ENCODE data around the gene MAPKAPK3.

MAPKAPK3 gene

DNA sequence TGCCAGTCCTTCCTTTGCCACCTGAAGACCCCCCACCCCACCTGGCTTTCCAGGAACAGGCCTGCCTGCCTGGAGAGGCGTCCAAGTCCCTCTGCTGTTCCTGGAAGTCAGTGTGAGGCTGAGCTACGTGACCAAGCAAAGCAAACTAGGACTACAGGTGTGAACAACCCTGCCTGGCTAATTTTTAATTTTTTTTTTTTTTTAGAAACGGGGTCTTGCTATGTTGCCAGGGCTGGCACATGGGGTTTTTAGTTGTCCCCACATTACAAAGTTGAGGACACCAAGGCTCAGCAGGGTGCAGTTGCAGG is 30.2 kb upstream of the MAPKAPK3 start:
- TF ChIP-seq NFIC (IDR thresholded peaks at IDR 0.05), result no peak
- TF ChIP-seq, protein P1, sequence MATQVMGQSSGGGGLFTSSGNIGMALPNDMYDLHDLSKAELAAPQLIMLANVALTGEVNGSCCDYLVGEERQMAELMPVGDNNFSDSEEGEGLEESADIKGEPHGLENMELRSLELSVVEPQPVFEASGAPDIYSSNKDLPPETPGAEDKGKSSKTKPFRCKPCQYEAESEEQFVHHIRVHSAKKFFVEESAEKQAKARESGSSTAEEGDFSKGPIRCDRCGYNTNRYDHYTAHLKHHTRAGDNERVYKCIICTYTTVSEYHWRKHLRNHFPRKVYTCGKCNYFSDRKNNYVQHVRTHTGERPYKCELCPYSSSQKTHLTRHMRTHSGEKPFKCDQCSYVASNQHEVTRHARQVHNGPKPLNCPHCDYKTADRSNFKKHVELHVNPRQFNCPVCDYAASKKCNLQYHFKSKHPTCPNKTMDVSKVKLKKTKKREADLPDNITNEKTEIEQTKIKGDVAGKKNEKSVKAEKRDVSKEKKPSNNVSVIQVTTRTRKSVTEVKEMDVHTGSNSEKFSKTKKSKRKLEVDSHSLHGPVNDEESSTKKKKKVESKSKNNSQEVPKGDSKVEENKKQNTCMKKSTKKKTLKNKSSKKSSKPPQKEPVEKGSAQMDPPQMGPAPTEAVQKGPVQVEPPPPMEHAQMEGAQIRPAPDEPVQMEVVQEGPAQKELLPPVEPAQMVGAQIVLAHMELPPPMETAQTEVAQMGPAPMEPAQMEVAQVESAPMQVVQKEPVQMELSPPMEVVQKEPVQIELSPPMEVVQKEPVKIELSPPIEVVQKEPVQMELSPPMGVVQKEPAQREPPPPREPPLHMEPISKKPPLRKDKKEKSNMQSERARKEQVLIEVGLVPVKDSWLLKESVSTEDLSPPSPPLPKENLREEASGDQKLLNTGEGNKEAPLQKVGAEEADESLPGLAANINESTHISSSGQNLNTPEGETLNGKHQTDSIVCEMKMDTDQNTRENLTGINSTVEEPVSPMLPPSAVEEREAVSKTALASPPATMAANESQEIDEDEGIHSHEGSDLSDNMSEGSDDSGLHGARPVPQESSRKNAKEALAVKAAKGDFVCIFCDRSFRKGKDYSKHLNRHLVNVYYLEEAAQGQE (IDR thresholded peaks at IDR 0.05; ENCODE audit: low read depth), result no peak

DNA sequence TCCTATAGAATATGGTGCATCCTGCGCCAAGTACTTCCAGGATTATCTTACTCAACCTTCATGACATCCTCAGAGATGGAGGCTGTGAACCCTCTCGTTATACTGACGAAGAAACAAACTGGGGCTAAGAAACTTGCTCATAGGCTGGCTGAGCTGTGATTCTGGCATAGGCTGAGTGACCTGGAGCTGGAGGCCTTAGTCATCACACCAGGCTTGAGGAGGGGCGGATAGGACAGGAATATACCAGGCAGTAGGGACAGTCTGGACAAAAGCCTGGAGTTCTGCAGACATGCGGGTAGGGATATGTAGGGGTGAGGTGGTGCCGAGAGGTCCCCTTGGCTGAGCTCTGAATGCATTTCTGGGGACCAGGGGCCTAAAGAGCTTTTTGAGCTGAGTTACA is 29.6 kb upstream of the MAPKAPK3 start:
- TF ChIP-seq, protein P1 (IDR thresholded peaks at IDR 0.05; ENCODE audit: low read depth), result no peak
- no peak for TF ChIP-seq CREB1 (IDR thresholded peaks at IDR 0.05; ENCODE audit: low read depth)
- TF ChIP-seq EP300 (IDR thresholded peaks at IDR 0.05; ENCODE audit: borderline replicate concordance), result no peak
- TF ChIP-seq TEAD4 (IDR thresholded peaks at IDR 0.05), result no peak
- TF ChIP-seq FOXM1 (IDR thresholded peaks at IDR 0.05; ENCODE audit: borderline replicate concordance, low read depth), result no peak
- TF ChIP-seq YY1 (IDR thresholded peaks at IDR 0.05; ENCODE audit: low read depth), result no peak
- no peak for TF ChIP-seq EGR1 (IDR thresholded peaks at IDR 0.05)
- no peak for TF ChIP-seq ZBTB7A (IDR thresholded peaks at IDR 0.05; ENCODE audit: low read depth)
- TF ChIP-seq, protein P2, sequence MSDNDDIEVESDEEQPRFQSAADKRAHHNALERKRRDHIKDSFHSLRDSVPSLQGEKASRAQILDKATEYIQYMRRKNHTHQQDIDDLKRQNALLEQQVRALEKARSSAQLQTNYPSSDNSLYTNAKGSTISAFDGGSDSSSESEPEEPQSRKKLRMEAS (IDR thresholded peaks at IDR 0.05), result no peak
- no peak for TF ChIP-seq TAF1 (IDR thresholded peaks at IDR 0.05; ENCODE audit: low read depth)
- TF ChIP-seq USF1 (IDR thresholded peaks at IDR 0.05), result no peak
- no peak for TF ChIP-seq RAD21 (IDR thresholded peaks at IDR 0.05; ENCODE audit: low read depth)
- TF ChIP-seq CEBPB (IDR thresholded peaks at IDR 0.05), result no peak
- TF ChIP-seq NFIC (IDR thresholded peaks at IDR 0.05), result no peak
- TF ChIP-seq TCF12 (IDR thresholded peaks at IDR 0.05; ENCODE audit: low read depth), result no peak

- TF ChIP-seq, protein P1 (IDR thresholded peaks at IDR 0.05; ENCODE audit: low read depth), result no peak
- TF ChIP-seq RAD21 (IDR thresholded peaks at IDR 0.05; ENCODE audit: low read depth) (no peak), USF1 (IDR thresholded peaks at IDR 0.05) (no peak), FOXM1 (IDR thresholded peaks at IDR 0.05; ENCODE audit: borderline replicate concordance, low read depth) (no peak), CREB1 (IDR thresholded peaks at IDR 0.05; ENCODE audit: low read depth) (no peak), ZBTB7A (IDR thresholded peaks at IDR 0.05; ENCODE audit: low read depth) (no peak), EP300 (IDR thresholded peaks at IDR 0.05; ENCODE audit: borderline replicate concordance) (no peak), TCF12 (IDR thresholded peaks at IDR 0.05; ENCODE audit: low read depth) (no peak), EGR1 (IDR thresholded peaks at IDR 0.05) (no peak), NFIC (IDR thresholded peaks at IDR 0.05) (no peak), YY1 (IDR thresholded peaks at IDR 0.05; ENCODE audit: low read depth) (no peak), TAF1 (IDR thresholded peaks at IDR 0.05; ENCODE audit: low read depth) (no peak), CEBPB (IDR thresholded peaks at IDR 0.05) (no peak), TEAD4 (IDR thresholded peaks at IDR 0.05) (no peak)
- TF ChIP-seq, protein P2 (IDR thresholded peaks at IDR 0.05), result no peak
Measured at GRCh38 chr3:50587806-50588758, 28.9 kb upstream of the MAPKAPK3 start.

DNA sequence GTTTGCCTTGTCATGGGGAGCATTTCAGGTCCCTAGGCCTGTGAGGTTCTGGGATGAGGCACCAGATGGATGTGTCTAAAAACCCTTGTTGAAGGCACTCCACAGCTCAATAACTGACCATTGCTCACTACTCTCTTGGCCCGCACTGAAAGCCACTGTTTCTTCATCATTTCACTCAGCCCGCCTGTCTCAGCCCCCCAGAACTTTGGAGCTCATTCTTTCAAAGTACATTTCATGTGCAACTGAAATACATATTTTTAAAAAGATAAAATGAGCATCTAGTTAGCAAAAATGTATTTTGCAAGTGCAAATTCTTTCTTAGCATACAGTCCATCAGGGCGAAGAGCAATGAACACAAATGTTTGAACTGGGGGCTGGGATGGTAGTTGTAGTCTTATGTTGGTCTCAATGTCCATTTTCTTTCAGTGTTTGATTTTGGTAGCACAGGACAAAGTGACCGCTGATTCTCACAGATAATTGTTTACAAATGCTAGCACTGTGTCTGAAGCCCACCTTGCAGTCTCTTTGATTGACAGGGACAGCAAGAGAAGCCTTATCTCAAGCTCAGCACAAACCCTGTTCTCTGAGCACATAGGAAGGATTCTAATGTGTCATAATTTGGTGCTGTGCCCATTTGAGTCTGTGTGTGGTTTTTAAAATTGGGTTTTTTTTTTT is 28.1 kb upstream of the MAPKAPK3 start:
- TF ChIP-seq, protein P1 (IDR thresholded peaks at IDR 0.05; ENCODE audit: low read depth), result no peak
- TF ChIP-seq CEBPB (IDR thresholded peaks at IDR 0.05), result no peak
- TF ChIP-seq RAD21 (IDR thresholded peaks at IDR 0.05; ENCODE audit: low read depth), result no peak
- no peak for TF ChIP-seq EP300 (IDR thresholded peaks at IDR 0.05; ENCODE audit: borderline replicate concordance)
- TF ChIP-seq EGR1 (IDR thresholded peaks at IDR 0.05), result no peak
- no peak for TF ChIP-seq TEAD4 (IDR thresholded peaks at IDR 0.05)
- no peak for TF ChIP-seq USF1 (IDR thresholded peaks at IDR 0.05)
- no peak for TF ChIP-seq NFIC (IDR thresholded peaks at IDR 0.05)
- TF ChIP-seq YY1 (IDR thresholded peaks at IDR 0.05; ENCODE audit: low read depth), result no peak
- TF ChIP-seq, protein P2 (IDR thresholded peaks at IDR 0.05), result no peak
- no peak for TF ChIP-seq CREB1 (IDR thresholded peaks at IDR 0.05; ENCODE audit: low read depth)
- no peak for TF ChIP-seq ZBTB7A (IDR thresholded peaks at IDR 0.05; ENCODE audit: low read depth)
